ENCODE measurements around the gene ZNF354C.
"Not testable (repeated sequence)": the region's sequence is repeated elsewhere in the genome, so short reads cannot be mapped to it uniquely, and the experiment has no call there.

Gene ZNF354C

GRCh38 chr5:179080724-179081123 is 20.6 kb downstream of the ZNF354C start:
- TF ChIP-seq CTCF (IDR thresholded peaks at IDR 0.05; ENCODE audit: extremely low read depth, insufficient read depth, missing control alignments), result no peak
- in situ Hi-C loops (cut with MboI; ENCODE audit: low pct_unique_long_range_greater_than_20kb, low sequenced_read_pairs, unreplicated experiment), result no loop called here
- no peak for DNase-seq (ENCODE audit: low spot score)

- in situ Hi-C loops (cut with MboI; ENCODE audit: low pct_unique_long_range_greater_than_20kb, low sequenced_read_pairs, unreplicated experiment), result no loop called here
- DNase-seq (ENCODE audit: low spot score), result no peak
- TF ChIP-seq CTCF (IDR thresholded peaks at IDR 0.05; ENCODE audit: extremely low read depth, insufficient read depth, missing control alignments), result no peak
These were observed 29.3 kb downstream of the ZNF354C start for GRCh38 chr5:179089502-179089901.

- in situ Hi-C loops (cut with MboI; ENCODE audit: low pct_unique_long_range_greater_than_20kb, low sequenced_read_pairs, unreplicated experiment); DNase-seq (ENCODE audit: low spot score): not testable (repeated sequence)
These were observed 41.1 kb downstream of the ZNF354C start for GRCh38 chr5:179101282-179101681.

- TF ChIP-seq CTCF (IDR thresholded peaks at IDR 0.05; ENCODE audit: extremely low read depth, insufficient read depth, missing control alignments), result no peak
- DNase-seq (ENCODE audit: low spot score), result no peak
- in situ Hi-C loops (cut with MboI; ENCODE audit: low pct_unique_long_range_greater_than_20kb, low sequenced_read_pairs, unreplicated experiment), result no loop called here
These were observed 50.4 kb downstream of the ZNF354C start for GRCh38 chr5:179110528-179110927.

- in situ Hi-C loops (cut with MboI; ENCODE audit: low pct_unique_long_range_greater_than_20kb, low sequenced_read_pairs, unreplicated experiment), result no loop called here
- no peak for DNase-seq (ENCODE audit: low spot score)
- no peak for TF ChIP-seq CTCF (IDR thresholded peaks at IDR 0.05; ENCODE audit: extremely low read depth, insufficient read depth, missing control alignments)
These were observed 51.4 kb downstream of the ZNF354C start for GRCh38 chr5:179111267-179112207.

- peak; percentile 7 for DNase-seq (ENCODE audit: low spot score)
- in situ Hi-C loops (cut with MboI; ENCODE audit: low pct_unique_long_range_greater_than_20kb, low sequenced_read_pairs, unreplicated experiment), result no loop called here
These were observed 52.4 kb downstream of the ZNF354C start for GRCh38 chr5:179112469-179113142.

More at GRCh38 chr5:179112469-179113142, 52.4 kb downstream of the ZNF354C start:
- no peak for TF ChIP-seq CTCF (IDR thresholded peaks at IDR 0.05; ENCODE audit: extremely low read depth, insufficient read depth, missing control alignments)
